H1 (cell line): Measurements from ENCODE around the gene SNX3. TPM values are rescaled to one million over a fixed set of nuclear protein-coding genes. Genes with fewer than 3 reads are reported as not detected.

ENCODE experiments used
- CTCF ChIA-PET: fragments of 300-600 bp; sonication (Branson Sonifier 250); formaldehyde crosslinking; loops from one replicate; lab custom pipeline; 2021; ENCODE audit not compliant: partially characterized antibody; lab: Charles Lee
- POLR2A ChIA-PET: fragments of 300-600 bp; sonication (Branson Sonifier 250); formaldehyde crosslinking; loops from one replicate; lab custom pipeline; 2021; ENCODE audit warnings: inconsistent platforms; ENCODE audit not compliant: partially characterized antibody; lab: Charles Lee
- DNase-seq, 2 experiments: peaks; one replicate each; pipeline versions ENCODE4 v3.0.0 to v3.0.0-alpha.2; 2010 to 2022; ENCODE audit warnings: low spot score in 2 of 2, low read depth in 1 of 2, mixed read lengths in 1 of 2
- FAIRE-seq: peaks from 2 replicates; lab custom pipeline; 2011; peaks lifted over from hg19 to GRCh38; lab: Jason Lieb, UNC
- H2AFZ ChIP-seq: 2 replicates; pipeline ENCODE4 v1.8.1; 2012; ENCODE audit warnings: low read length, inconsistent platforms
- H2AK5ac ChIP-seq: 2 replicates; pipeline ENCODE4 v1.6.1; 2013; ENCODE audit warnings: low read depth, low read length
- H2BK120ac ChIP-seq: replicated peaks from 2 replicates; pipeline ENCODE3; 2013; ENCODE audit warnings: low read depth, low read length, inconsistent platforms
- H2BK12ac ChIP-seq: 2 replicates; pipeline ENCODE4 v1.6.1; 2013; ENCODE audit warnings: low read depth, low read length
- H2BK15ac ChIP-seq: 2 replicates; pipeline ENCODE4 v1.6.1; 2013; ENCODE audit warnings: low read length
- H2BK20ac ChIP-seq: 2 replicates; pipeline ENCODE4 v1.6.1; 2013; ENCODE audit warnings: low read length
- H2BK5ac ChIP-seq: 2 replicates; pipeline ENCODE4 v1.6.1; 2013; ENCODE audit warnings: low read depth, low read length
- H3K14ac ChIP-seq: 2 replicates; pipeline ENCODE4 v1.6.1; 2013; ENCODE audit warnings: inconsistent platforms; ENCODE audit not compliant: insufficient read length
- H3K18ac ChIP-seq: 2 replicates; pipeline ENCODE4 v1.6.1; 2013; ENCODE audit warnings: low read length; ENCODE audit errors: extremely low read depth
- H3K23ac ChIP-seq: 2 replicates; pipeline ENCODE4 v1.6.1; 2013; ENCODE audit warnings: inconsistent platforms; ENCODE audit not compliant: insufficient read length
- H3K23me2 ChIP-seq: 2 replicates; pipeline ENCODE4 v1.6.1; 2013; ENCODE audit warnings: low read depth, low read length
- H3K27ac ChIP-seq: 2 replicates; pipeline ENCODE4 v1.6.1; 2011; ENCODE audit warnings: low read depth, low read length, inconsistent platforms
- H3K27me3 ChIP-seq, 4 experiments: replicated peaks in 1 of 4; 1 replicate in 1 of 4; 2 replicates in 3 of 4; pipeline versions ENCODE4 v1.6.1 to v1.8.1; 2011 to 2013; ENCODE audit warnings: low read length in 3 of 4, mild to moderate bottlenecking in 3 of 4, inconsistent platforms in 2 of 4, mixed read lengths in 2 of 4, moderate library complexity in 1 of 4; ENCODE audit not compliant: control insufficient read depth in 3 of 4, insufficient read depth in 3 of 4; ENCODE audit errors: extremely low read depth in 1 of 4
- H3K36me3 ChIP-seq, 4 experiments: 2 replicates each; pipeline versions ENCODE4 v1.6.1 to v1.8.1; 2011 to 2013; ENCODE audit warnings: mild to moderate bottlenecking in 4 of 4, low read length in 3 of 4, moderate library complexity in 2 of 4, control low read depth in 1 of 4, inconsistent platforms in 1 of 4; ENCODE audit not compliant: insufficient read depth in 4 of 4, control insufficient read depth in 2 of 4
- H3K4ac ChIP-seq: replicated peaks from 2 replicates; pipeline ENCODE3; 2013; ENCODE audit warnings: low read length, low read depth, mixed read lengths, inconsistent platforms; ENCODE audit not compliant: insufficient read length
- H3K4me1 ChIP-seq, 4 experiments: replicated peaks in 1 of 4; 1 replicate in 1 of 4; 2 replicates in 3 of 4; pipeline versions ENCODE4 v1.6.1 to v1.8.1; 2011 to 2013; ENCODE audit warnings: low read length in 3 of 4, inconsistent platforms in 2 of 4, mixed read lengths in 1 of 4; ENCODE audit not compliant: insufficient read depth in 4 of 4, control insufficient read depth in 3 of 4
- H3K4me2 ChIP-seq, 2 experiments: 2 replicates each; pipeline versions ENCODE4 v1.6.1 to v1.8.1; 2011 to 2013; ENCODE audit warnings: low read depth in 2 of 2, low read length in 2 of 2, control low read depth in 1 of 2, inconsistent platforms in 1 of 2, mild to moderate bottlenecking in 1 of 2; ENCODE audit not compliant: insufficient read depth in 1 of 2
- H3K4me3 ChIP-seq, 4 experiments: fragments of 200-600, 300-600 bp in 1 of 4; sonication (generic), shearing (Covaris generic), sonication (Bioruptor Twin) in 1 of 4; 2 replicates each; pipeline versions ENCODE4 v1.5.1 to v1.8.1; 2011 to 2016; ENCODE audit warnings: low read length in 4 of 4, low read depth in 3 of 4, control low read depth in 2 of 4, inconsistent platforms in 2 of 4, mild to moderate bottlenecking in 2 of 4, mixed read lengths in 1 of 4, moderate library complexity in 1 of 4; ENCODE audit not compliant: insufficient read depth in 2 of 4; ENCODE audit errors: extremely low read depth in 1 of 4
- H3K56ac ChIP-seq: replicated peaks from 2 replicates; pipeline ENCODE3; 2013; ENCODE audit warnings: low read depth, mild to moderate bottlenecking, mixed read lengths, low read length, inconsistent platforms; ENCODE audit not compliant: insufficient read length
- H3K79me1 ChIP-seq: 2 replicates; pipeline ENCODE4 v1.6.1; 2013; ENCODE audit warnings: low read depth, low read length, control low read depth
- H3K79me2 ChIP-seq, 2 experiments: 2 replicates each; pipeline versions ENCODE4 v1.6.1 to v1.8.1; 2012 to 2013; ENCODE audit warnings: low read length in 2 of 2, mild to moderate bottlenecking in 2 of 2, inconsistent platforms in 1 of 2; ENCODE audit not compliant: insufficient read depth in 2 of 2, control insufficient read depth in 1 of 2
- H3K9ac ChIP-seq, 4 experiments: replicated peaks in 1 of 4; 1 replicate in 1 of 4; 2 replicates in 3 of 4; pipeline versions ENCODE4 v1.6.1 to v1.8.1; 2011 to 2013; ENCODE audit warnings: low read depth in 3 of 4, low read length in 3 of 4, control low read depth in 2 of 4, mild to moderate bottlenecking in 2 of 4, moderate library complexity in 2 of 4, inconsistent platforms in 1 of 4; ENCODE audit errors: extremely low read depth in 1 of 4
- H3K9me3 ChIP-seq, 2 experiments: 2 replicates each; pipeline versions ENCODE4 v1.6.1 to v1.8.1; 2012 to 2013; ENCODE audit warnings: mild to moderate bottlenecking in 2 of 2, moderate library complexity in 2 of 2, control low read depth in 1 of 2, inconsistent platforms in 1 of 2, low read depth in 1 of 2, low read length in 1 of 2, mixed read lengths in 1 of 2; ENCODE audit not compliant: insufficient read depth in 2 of 2
- H4K20me1 ChIP-seq, 2 experiments: replicated peaks in 1 of 2; 2 replicates each; pipeline versions ENCODE3 to v1.8.1; 2011 to 2013; ENCODE audit warnings: inconsistent platforms in 2 of 2, low read length in 2 of 2, mild to moderate bottlenecking in 1 of 2; ENCODE audit not compliant: insufficient read depth in 2 of 2, control insufficient read depth in 1 of 2
- H4K5ac ChIP-seq: 2 replicates; pipeline ENCODE4 v1.6.1; 2013; ENCODE audit warnings: low read length, low read depth, mixed read lengths, inconsistent platforms; ENCODE audit not compliant: insufficient read length
- H4K8ac ChIP-seq: 2 replicates; pipeline ENCODE4 v1.8.0; 2013; ENCODE audit warnings: mild to moderate bottlenecking, moderate library complexity, low read length, inconsistent platforms; ENCODE audit not compliant: insufficient read depth; ENCODE audit errors: extremely low read depth
- H4K91ac ChIP-seq: replicated peaks from 2 replicates; pipeline ENCODE3; 2013; ENCODE audit warnings: low read length, mixed read lengths, inconsistent platforms; ENCODE audit not compliant: insufficient read length
- BACH1 ChIP-seq: IDR thresholded peaks from 2 replicates; pipeline ENCODE4 v1.6.1; 2012; ENCODE audit warnings: low read length, improper control_type of control experiment
- BRCA1 ChIP-seq: IDR thresholded peaks from 2 replicates; pipeline ENCODE4 v1.6.1; 2012; ENCODE audit warnings: low read depth, low read length, improper control_type of control experiment
- CBX5 ChIP-seq: fragments of 300-800, 300-1000 bp; sonication (generic); IDR thresholded peaks from 2 replicates; pipeline ENCODE4 v1.7.1; 2016; ENCODE audit warnings: antibody characterized with exemption, low read length, low read depth
- EZH2 ChIP-seq: fragments of 200-600 bp; sonication (generic); IDR thresholded peaks from 2 replicates; pipeline ENCODE4 v1.7.1; 2012; ENCODE audit warnings: low read depth, mild to moderate bottlenecking, moderate library complexity, low read length, inconsistent platforms; ENCODE audit not compliant: severe bottlenecking
- HDAC2 ChIP-seq, 2 experiments: fragments of 300-600 bp in 1 of 2; sonication (generic) in 1 of 2; IDR thresholded peaks; 2 replicates each; pipeline ENCODE4 v1.6.1; 2011 to 2012; ENCODE audit warnings: low read depth in 2 of 2, low read length in 2 of 2, mild to moderate bottlenecking in 2 of 2, moderate library complexity in 2 of 2, borderline replicate concordance in 1 of 2, inconsistent platforms in 1 of 2
- KDM5A ChIP-seq: fragments of 200-600 bp; IDR thresholded peaks from 2 replicates; pipeline ENCODE4 v1.7.1; 2012; ENCODE audit warnings: mild to moderate bottlenecking, low read length, inconsistent platforms, mixed read lengths
- POLR2AphosphoS5 ChIP-seq: IDR thresholded peaks from 2 replicates; pipeline ENCODE4 v1.6.1; 2011; ENCODE audit warnings: low read depth, low read length
- RNF2 ChIP-seq: fragments of 200-900, 300-1000 bp; sonication (generic); IDR thresholded peaks from 2 replicates; pipeline ENCODE4 v1.7.1; 2016; ENCODE audit warnings: borderline replicate concordance, low read depth, mild to moderate bottlenecking, antibody characterized with exemption, low read length; ENCODE audit not compliant: poor library complexity, severe bottlenecking; ENCODE audit errors: missing control alignments
- SP1 ChIP-seq: IDR thresholded peaks from 2 replicates; pipeline ENCODE4 v1.6.1; 2011; ENCODE audit warnings: low read depth, low read length
- SP4 ChIP-seq: IDR thresholded peaks from 2 replicates; pipeline ENCODE4 v1.6.1; 2012; ENCODE audit warnings: low read length, inconsistent platforms
- SUZ12 ChIP-seq: fragments of 200-600 bp; sonication (generic); IDR thresholded peaks from 2 replicates; pipeline ENCODE4 v1.6.1; 2012; ENCODE audit warnings: mild to moderate bottlenecking, inconsistent platforms, low read length, moderate library complexity, mixed read lengths
- TAF7 ChIP-seq: optimal IDR thresholded peaks from 2 replicates; pipeline ENCODE3; 2011; ENCODE audit warnings: low read depth, mild to moderate bottlenecking, inconsistent platforms, low read length, moderate library complexity, borderline replicate concordance
- TCF12 ChIP-seq: IDR thresholded peaks from 2 replicates; pipeline ENCODE4 v1.6.1; 2011; ENCODE audit warnings: low read depth, mild to moderate bottlenecking, low read length
- WGBS, 2 experiments: shearing (Covaris generic) in 1 of 2; methylation state at CpG; one replicate each; pipeline versions ENCODE4 v1.1.6 to v1.1.7; 2013 to 2015; ENCODE audit warnings: low lambda C conversion rate in 2 of 2, mixed read lengths in 2 of 2, inconsistent platforms in 1 of 2, low coverage in 1 of 2, missing lambda C conversion rate in 1 of 2; ENCODE audit not compliant: insufficient replicate concordance in 2 of 2, insufficient coverage in 1 of 2, insufficient read length in 1 of 2; ENCODE audit errors: extremely low coverage in 1 of 2, missing lambda C conversion rate in 1 of 2; 5-methylcytosine and 5-hydroxymethylcytosine counted together
- polyA plus RNA-seq, 7 experiments: library from polyadenylated mRNA; depleted of rRNA in 3 of 7; stranded (reverse) in 5 of 7; unstranded in 2 of 7; fragments of >200 nt in 5 of 7; fragments of 200-250 nt in 2 of 7; gene quantifications; 1 replicate in 5 of 7; 2 replicates in 1 of 7; 4 replicates in 1 of 7; pipeline versions ENCODE4 v1.2.1 to v1.2.3, GENCODE V29; 2011 to 2013; ENCODE audit warnings: missing spikeins in 2 of 7, mixed read lengths in 2 of 7
- total RNA-seq: library from RNA; stranded (reverse); fragmentation: NEBNext Ultra II Directional; extraction: Animal tissue kit (Norgen Biotek cat#: 25700); gene quantifications from 2 replicates; pipeline ENCODE4 v1.2.1, GENCODE V29; 2021

SNX3 gene
- total and polyA plus RNA-seq, 2 of the 8 experiments (the other 6 are each of a cell fraction or from before 2014, with no cell fraction given): 72.5 to 150 TPM

DNA sequence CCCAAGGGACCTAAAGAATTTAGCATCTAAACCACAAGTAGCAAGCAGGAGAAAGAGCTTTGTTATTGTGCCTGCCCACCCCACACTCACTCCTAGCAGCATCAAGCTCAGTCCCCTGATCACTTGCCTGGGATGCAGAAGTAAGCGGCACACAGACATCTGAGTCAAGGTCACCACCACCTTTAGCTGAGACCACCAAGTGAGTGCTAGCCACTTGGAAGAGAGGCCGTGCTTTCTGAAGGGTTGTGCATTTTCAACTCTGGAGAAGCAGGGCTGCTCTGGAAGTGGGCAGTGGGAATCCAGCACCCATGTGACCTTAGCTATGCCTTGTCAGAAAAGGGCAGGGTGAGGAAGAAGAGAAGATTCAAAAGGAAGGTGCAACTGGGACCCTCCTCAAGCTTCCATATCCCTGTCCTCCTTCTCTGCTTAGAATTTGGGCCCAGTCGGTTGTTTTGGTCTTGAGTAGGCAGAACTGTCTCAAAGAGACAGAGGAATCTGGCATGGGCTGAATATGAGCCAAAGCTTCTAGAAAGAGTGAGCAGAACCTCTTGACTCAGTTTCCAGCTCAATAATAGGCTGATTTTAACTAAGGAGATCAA is 88.8 kb downstream of the SNX3 start:
- no peak overlapping the region for H2BK5ac ChIP-seq
- no peak overlapping the region for H2BK15ac ChIP-seq
- H3K79me2 ChIP-seq: no peaks in the 10 kb centered on the region
- no peak overlapping the region for H2BK120ac ChIP-seq
- POLR2A ChIA-PET: interaction anchor here (0.7 to 1.5 kb wide), 6 partner anchors 9 to 55 kb away, joined by 3 to 5 read pairs (median 4); no protein-coding TSS in a partner anchor
- no peak overlapping the region for H4K91ac ChIP-seq
- no peak overlapping the region for H2AFZ ChIP-seq
- H4K5ac ChIP-seq: no peak overlapping the region
- H2AK5ac ChIP-seq: no peak overlapping the region
- CTCF ChIA-PET: interaction anchor here (0.5 to 10.8 kb wide), 11 partner anchors 9 to 320 kb away, joined by 3 to 85 read pairs (median 3); no protein-coding TSS in a partner anchor
- peaks cover 0 to 47% (median 31%) of the 10 kb centered on the region in 4 experiments; a peak in 6 of 7 replicates for H3K4me1 ChIP-seq
- H3K4me2 ChIP-seq: peak overlapping the region in 1 of 2 experiments; percentile 83; a peak in 1 of 4 replicates
- H3K4ac ChIP-seq: no peak overlapping the region
- H3K27ac ChIP-seq: no peak overlapping the region
- no peak overlapping the region for H4K8ac ChIP-seq
- H3K18ac ChIP-seq: no peak overlapping the region; the same call in 1 of the 2 replicates
- H2BK12ac ChIP-seq: no peak overlapping the region
- no peak overlapping the region for H3K56ac ChIP-seq
- H3K23ac ChIP-seq: no peak overlapping the region
- no peak overlapping the region for H3K9ac ChIP-seq
- H3K79me1 ChIP-seq: no peaks in the 10 kb centered on the region
- H3K27me3 ChIP-seq: peaks cover 94 to 100% (median 97%) of the 10 kb centered on the region in 4 experiments
- H3K14ac ChIP-seq: no peak overlapping the region
- H3K36me3 ChIP-seq: no peaks in the 10 kb centered on the region
- DNase-seq (no peak), FAIRE-seq (no peak)
- H3K9me3 ChIP-seq: no peaks in the 10 kb centered on the region
- H4K20me1 ChIP-seq: peaks cover 29 to 41% of the 10 kb centered on the region in 2 experiments
- no peak overlapping the region for H3K4me3 ChIP-seq
- WGBS, 2 experiments: 23% methylated on average over 3 of the region's 3 CpGs; no CpG with 5 or more reads in 1 of the 2 experiments
- H3K23me2 ChIP-seq: peaks cover 3% of the 10 kb centered on the region; the same call in 1 of the 2 replicates
- H2BK20ac ChIP-seq: no peak overlapping the region
- TF ChIP-seq TAF7 (no peak), HDAC2 (IDR thresholded peaks at IDR 0.05; ENCODE audit: borderline replicate concordance in 1 of 2, low read depth in 2 of 2, low read length in 2 of 2) (no peak), RNF2 (peak; percentile 80), BRCA1 (no peak), SP1 (no peak), SP4 (no peak), SUZ12 (peak; percentile 44), CBX5 (no peak), KDM5A (no peak), POLR2AphosphoS5 (no peak), BACH1 (no peak), TCF12 (no peak), EZH2 (peak; percentile 52)
